Endodermal cell (in vitro differentiated cells): Measurements from ENCODE around the gene ZNF827. TPM values are rescaled to one million over a fixed set of nuclear protein-coding genes. Genes with fewer than 3 reads are reported as not detected.

Experiments used
- DNase-seq: peaks from one replicate; pipeline ENCODE4 v3.0.0-alpha.2; 2017
- H3K27ac ChIP-seq: 2 replicates; pipeline ENCODE4 v1.5.1; 2013; ENCODE audit warnings: mild to moderate bottlenecking, low read depth, low read length, moderate library complexity
- H3K27me3 ChIP-seq: 2 replicates; pipeline ENCODE4 v1.6.1; 2013; ENCODE audit warnings: mild to moderate bottlenecking, low read length, moderate library complexity; ENCODE audit not compliant: insufficient read depth, control insufficient read depth, poor library complexity, severe bottlenecking
- H3K36me3 ChIP-seq: 2 replicates; pipeline ENCODE4 v1.7.0; 2013; ENCODE audit warnings: mild to moderate bottlenecking, low read length, moderate library complexity; ENCODE audit not compliant: control insufficient read depth, insufficient read depth
- H3K4me1 ChIP-seq: one replicate; pipeline ENCODE4 v1.7.0; 2013; ENCODE audit warnings: low read length; ENCODE audit not compliant: control insufficient read depth, insufficient read depth
- H3K4me3 ChIP-seq: 2 replicates; pipeline ENCODE4 v1.5.1; 2013; ENCODE audit warnings: mild to moderate bottlenecking, low read length, moderate library complexity
- H3K9ac ChIP-seq: 2 replicates; pipeline ENCODE4 v1.6.1; 2013; ENCODE audit warnings: mild to moderate bottlenecking, low read length, moderate library complexity; ENCODE audit not compliant: poor library complexity, severe bottlenecking; ENCODE audit errors: extremely low read depth
- H3K9me3 ChIP-seq: 2 replicates; pipeline ENCODE4 v1.6.1; 2013; ENCODE audit warnings: mild to moderate bottlenecking, low read length, moderate library complexity; ENCODE audit not compliant: control insufficient read depth
- H3K27ac Mint-ChIP-seq: 2 replicates; pipeline ENCODE4 v1.8.0; 2020; ENCODE audit warnings: mixed read lengths
- H3K27me3 Mint-ChIP-seq: 2 replicates; pipeline ENCODE4 v1.8.0; 2021; ENCODE audit warnings: mild to moderate bottlenecking, mixed read lengths; ENCODE audit not compliant: insufficient read depth
- H3K36me3 Mint-ChIP-seq: 2 replicates; pipeline ENCODE4 v1.8.0; 2020; ENCODE audit warnings: low read depth, mixed read lengths
- H3K4me1 Mint-ChIP-seq: 2 replicates; pipeline ENCODE4 v1.8.0; 2020; ENCODE audit warnings: mixed read lengths
- H3K4me3 Mint-ChIP-seq: 2 replicates; pipeline ENCODE4 v1.8.0; 2020; ENCODE audit warnings: mild to moderate bottlenecking, moderate library complexity, mixed read lengths
- H3K9me3 Mint-ChIP-seq: 2 replicates; pipeline ENCODE4 v1.8.0; 2020; ENCODE audit warnings: mild to moderate bottlenecking, mixed read lengths
- CTCF ChIP-seq: fragments of 200-600 bp; sonication (generic); conservative IDR thresholded peaks from 2 replicates; pipeline ENCODE4 v1.5.0; 2021; ENCODE audit warnings: antibody characterized with exemption, mild to moderate bottlenecking
- WGBS, 2 experiments: methylation state at CpG; one replicate each; pipeline versions ENCODE4 v1.1.5 to v1.1.7; 2013; ENCODE audit warnings: missing lambda C conversion rate in 2 of 2, mixed read lengths in 1 of 2; ENCODE audit not compliant: insufficient coverage in 1 of 2, insufficient read length in 1 of 2; 5-methylcytosine and 5-hydroxymethylcytosine counted together
- total RNA-seq, 2 donors: library from RNA; stranded (reverse); fragmentation: NEBNext Ultra II Directional in 1 of 2; extraction: Animal tissue kit (Norgen Biotek cat#: 25700) in 1 of 2; gene quantifications; 2 replicates in 1 of 2; 3 replicates in 1 of 2; pipeline ENCODE4 v1.2.1, GENCODE V29; 2021

Gene ZNF827
- total RNA-seq, 2 donors from 2014 or later, result 33.0 to 34.9 TPM

DNA sequence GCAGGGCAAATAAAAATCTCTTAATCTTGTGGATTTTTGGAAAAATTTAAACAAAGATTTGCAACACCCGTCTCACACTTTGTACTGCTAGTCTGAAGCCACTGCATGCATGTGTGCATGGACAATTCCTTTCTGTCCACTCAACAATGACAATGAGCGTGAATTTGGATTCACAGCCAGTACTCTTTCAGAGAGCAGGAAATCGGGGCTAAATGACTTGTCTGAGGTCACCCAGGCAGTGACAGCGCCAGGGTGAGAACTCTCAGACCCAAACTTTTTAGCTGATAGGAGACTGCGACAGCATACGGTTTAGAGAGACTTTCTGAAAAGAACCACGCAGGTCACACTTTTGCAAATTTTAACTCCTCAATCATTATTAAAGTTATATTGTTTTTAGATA is 90.9 kb downstream of the ZNF827 start:
- Mint-ChIP-seq H3K27ac (no peak overlapping the region), H3K27me3 (no peaks in the 10 kb centered on the region), H3K36me3 (peaks cover 52% of the 10 kb centered on the region), H3K4me3 (no peak overlapping the region), H3K9me3 (no peaks in the 10 kb centered on the region), H3K4me1 (peaks cover 15% of the 10 kb centered on the region)
- Histone ChIP-seq H3K27ac (no peak overlapping the region), H3K9ac (no peak overlapping the region), H3K27me3 (no peaks in the 10 kb centered on the region), H3K36me3 (peaks cover 55% of the 10 kb centered on the region), H3K9me3 (no peaks in the 10 kb centered on the region), H3K4me1 (peaks cover 4% of the 10 kb centered on the region), H3K4me3 (no peak overlapping the region)
- no peak for TF ChIP-seq CTCF
- 92 to 98% methylated on average over 4 to 7 of the region's 7 CpGs for WGBS, 2 experiments
- DNase-seq, result no peak

DNA sequence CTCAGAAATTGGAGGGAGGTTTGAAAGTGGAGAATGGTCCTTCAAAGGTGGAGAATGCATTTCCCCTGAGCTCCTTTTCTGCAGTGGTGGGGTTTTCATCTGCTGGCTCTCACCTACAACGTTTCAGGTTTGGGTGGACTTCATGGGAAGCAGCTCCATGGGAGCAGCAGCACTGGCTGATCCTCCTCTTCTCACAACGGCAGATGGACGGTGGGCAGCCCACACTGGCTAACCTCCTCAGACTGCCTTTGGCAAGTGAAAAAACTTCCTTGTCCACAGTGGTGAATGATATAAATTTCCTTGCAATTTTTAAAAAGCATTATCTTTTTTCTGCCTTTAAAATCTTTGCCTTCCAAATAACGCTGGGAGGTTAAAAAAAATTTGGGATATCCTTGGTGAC is 93.5 kb downstream of the ZNF827 start:
- no peaks in the 10 kb centered on the region for H3K27me3 ChIP-seq
- no peak for TF ChIP-seq CTCF
- DNase-seq, result no peak
- no peak overlapping the region for H3K27ac Mint-ChIP-seq
- H3K4me1 Mint-ChIP-seq, result peaks cover 8% of the 10 kb centered on the region
- H3K4me1 ChIP-seq, result no peaks in the 10 kb centered on the region
- H3K36me3 ChIP-seq, result peaks cover 73% of the 10 kb centered on the region
- 92 to 94% methylated on average over 2 to 4 of the region's 4 CpGs for WGBS, 2 experiments
- H3K9me3 ChIP-seq, result no peaks in the 10 kb centered on the region
- H3K27me3 Mint-ChIP-seq, result no peaks in the 10 kb centered on the region
- H3K27ac ChIP-seq, result no peak overlapping the region
- no peak overlapping the region for H3K9ac ChIP-seq
- H3K4me3 Mint-ChIP-seq, result no peak overlapping the region
- no peak overlapping the region for H3K4me3 ChIP-seq
- H3K36me3 Mint-ChIP-seq, result peaks cover 74% of the 10 kb centered on the region
- no peaks in the 10 kb centered on the region for H3K9me3 Mint-ChIP-seq

GRCh38 chr4:145843639-145844038 is 95.0 kb downstream of the ZNF827 start:
- no peak for DNase-seq
- Histone ChIP-seq H3K9ac (no peak overlapping the region), H3K9me3 (no peaks in the 10 kb centered on the region), H3K36me3 (peaks cover 78% of the 10 kb centered on the region), H3K4me3 (no peak overlapping the region), H3K27me3 (no peaks in the 10 kb centered on the region), H3K4me1 (no peaks in the 10 kb centered on the region), H3K27ac (no peak overlapping the region)
- Mint-ChIP-seq H3K27me3 (no peaks in the 10 kb centered on the region), H3K4me1 (peaks cover 15% of the 10 kb centered on the region), H3K9me3 (no peaks in the 10 kb centered on the region), H3K36me3 (peaks cover 74% of the 10 kb centered on the region), H3K4me3 (no peak overlapping the region), H3K27ac (no peak overlapping the region)
- 93 to 100% methylated on average over 3 to 6 of the region's 6 CpGs for WGBS, 2 experiments
- no peak for TF ChIP-seq CTCF
